Astrocyte of the cerebellum (primary cell): ENCODE measurements around the gene YPEL2.

Source experiments
- DNase-seq: peaks from one replicate; pipeline ENCODE4 v3.0.0-alpha.2; 2011; ENCODE audit warnings: low read depth
- H3K4me3 ChIP-seq: 2 replicates; pipeline ENCODE4 v1.5.1; 2011; ENCODE audit warnings: mild to moderate bottlenecking, low read depth, low read length, moderate library complexity
- CTCF ChIP-seq: IDR thresholded peaks from 2 replicates; pipeline ENCODE4 v1.5.1; 2012; ENCODE audit warnings: low read length, low read depth, moderate library complexity, mild to moderate bottlenecking; ENCODE audit errors: missing control alignments
- in situ Hi-C: cut with HindIII; loops from 2 replicates; pipeline ENCODE4 v1.10.0; 2017; ENCODE audit warnings: low sequenced_read_pairs

YPEL2 gene

GRCh38 chr17:59335685-59336084 is 4.2 kb downstream of the YPEL2 start:
- TF ChIP-seq CTCF, result no peak
- H3K4me3 ChIP-seq, result no peak overlapping the region
- DNase-seq, result no peak
- in situ Hi-C loops, result no loop called here

- DNase-seq, result no peak
- TF ChIP-seq CTCF, result no peak
- in situ Hi-C loops, result no loop called here
- H3K4me3 ChIP-seq, result no peak overlapping the region
Observed at GRCh38 chr17:59337741-59338299, 6.4 kb downstream of the YPEL2 start.

- H3K4me3 ChIP-seq, result no peak overlapping the region
- in situ Hi-C loops, result no loop called here
- DNase-seq, result no peak
- no peak for TF ChIP-seq CTCF
Observed at GRCh38 chr17:59338498-59338897, 7.0 kb downstream of the YPEL2 start.

GRCh38 chr17:59341922-59342321 is 10.5 kb downstream of the YPEL2 start:
- H3K4me3 ChIP-seq, result no peak overlapping the region
- in situ Hi-C loops, result no loop called here
- no peak for TF ChIP-seq CTCF
- DNase-seq, result no peak

- TF ChIP-seq CTCF, result no peak
- no peak for DNase-seq
- H3K4me3 ChIP-seq, result no peak overlapping the region
- in situ Hi-C loops, result no loop called here
Observed at GRCh38 chr17:59342681-59343131, 11.3 kb downstream of the YPEL2 start.

- DNase-seq, result no peak
- no peak overlapping the region for H3K4me3 ChIP-seq
- TF ChIP-seq CTCF, result no peak
- in situ Hi-C loops, result no loop called here
Observed at GRCh38 chr17:59345476-59345875, 14.0 kb downstream of the YPEL2 start.
